NT2/D1 (cell line): Measurements from ENCODE around the gene IGSF22.

Experiments used
- SUZ12 ChIP-seq: IDR thresholded peaks from 2 replicates; pipeline ENCODE4 v1.6.1; 2011; ENCODE audit not compliant: insufficient read length, insufficient read depth; ENCODE audit errors: extremely low read depth
- ZNF274 ChIP-seq: IDR thresholded peaks from 2 replicates; pipeline ENCODE4 v1.6.1; 2011; ENCODE audit warnings: mild to moderate bottlenecking, low read depth, low read length

DNA sequence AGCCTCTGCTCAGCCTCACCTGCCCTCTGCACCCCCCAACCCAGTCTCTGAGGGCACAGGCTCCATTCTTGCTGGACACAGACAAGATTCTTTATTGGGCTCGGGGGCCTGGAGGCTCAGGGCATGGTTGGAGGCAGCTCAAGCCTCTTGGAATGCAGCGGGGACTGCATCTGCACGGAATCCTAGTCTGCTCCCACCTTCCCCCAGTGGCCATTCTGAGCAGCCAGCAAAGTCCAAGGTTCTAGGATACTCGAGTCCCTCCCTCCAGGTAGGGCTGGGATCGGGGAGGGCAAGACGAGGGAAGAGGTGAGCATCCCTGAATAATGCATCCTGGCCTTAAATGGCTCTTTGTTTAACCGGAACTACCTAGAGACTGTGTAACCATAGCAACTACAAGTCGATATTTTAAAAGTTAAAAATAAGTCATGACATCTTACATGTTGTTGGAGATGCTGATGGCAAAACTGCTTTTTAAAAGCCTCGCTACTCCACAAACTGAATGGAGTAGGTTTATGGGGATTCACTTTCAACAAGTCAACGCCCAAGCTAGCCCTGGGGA is 10.7 kb upstream of the IGSF22 start:
- TF ChIP-seq ZNF274 (no peak), SUZ12 (no peak)
